WTC11 (cell line): Measurements from ENCODE around the gene TMEM198. TPM values are rescaled to one million over a fixed set of nuclear protein-coding genes. Genes with fewer than 3 reads are reported as not detected.

Experiments
- ATAC-seq: fragments of 200-7000 bp; cut with Tn5 transposase; 2 replicates; pipeline ENCODE4 v1.10.0; 2021; ENCODE audit warnings: mild to moderate bottlenecking, moderate library complexity
- CTCF ChIA-PET: fragments of 300-600 bp; sonication (Branson Sonifier 250); formaldehyde crosslinking; loops from one replicate; lab custom pipeline; 2021; ENCODE audit warnings: antibody characterized with exemption; lab: Charles Lee
- POLR2A ChIA-PET: fragments of 350-600 bp; sonication (Branson Sonifier 250); formaldehyde crosslinking; loops from one replicate; lab custom pipeline; 2021; ENCODE audit warnings: antibody characterized with exemption; lab: Charles Lee
- DNase-seq: peaks from one replicate; pipeline ENCODE4 v3.0.0; 2021; ENCODE audit warnings: low spot score
- H3K27ac Mint-ChIP-seq: 2 replicates; pipeline ENCODE4 v1.8.0; 2021; ENCODE audit warnings: mixed read lengths
- H3K27me3 Mint-ChIP-seq: 2 replicates; pipeline ENCODE4 v1.8.0; 2021; ENCODE audit warnings: low read depth, mild to moderate bottlenecking, moderate library complexity, mixed read lengths
- H3K36me3 Mint-ChIP-seq: 2 replicates; pipeline ENCODE4 v1.8.0; 2021; ENCODE audit warnings: mixed read lengths
- H3K4me1 Mint-ChIP-seq: 2 replicates; pipeline ENCODE4 v1.8.0; 2022; ENCODE audit warnings: mixed read lengths
- H3K4me3 Mint-ChIP-seq: 2 replicates; pipeline ENCODE4 v1.8.0; 2021; ENCODE audit warnings: mild to moderate bottlenecking, moderate library complexity, mixed read lengths
- H3K9me3 Mint-ChIP-seq: 2 replicates; pipeline ENCODE4 v1.8.0; 2021; ENCODE audit warnings: mixed read lengths
- CREB1 ChIP-seq: sonication (generic); formaldehyde crosslinking; IDR thresholded peaks from 2 replicates; pipeline ENCODE4 v1.8.0; 2023; ENCODE audit warnings: mild to moderate bottlenecking, missing genetic modification reagents
- FOXP1 ChIP-seq: sonication (generic); formaldehyde crosslinking; IDR thresholded peaks from 2 replicates; pipeline ENCODE4 v1.8.0; 2022; ENCODE audit warnings: missing genetic modification reagents, mild to moderate bottlenecking, moderate library complexity, borderline replicate concordance
- GABPB1 ChIP-seq: sonication (generic); formaldehyde crosslinking; IDR thresholded peaks from 2 replicates; pipeline ENCODE4 v1.8.1; 2023; ENCODE audit warnings: mild to moderate bottlenecking, missing genetic modification reagents
- JAZF1 ChIP-seq: fragments of 250-450 bp; sonication (Bioruptor Pico); IDR thresholded peaks from 2 replicates; pipeline ENCODE4 v1.9.0; 2021; ENCODE audit warnings: moderate library complexity, mild to moderate bottlenecking, inconsistent platforms
- NFATC4 ChIP-seq: fragments of 250-450 bp; sonication (Bioruptor Pico); IDR thresholded peaks from 2 replicates; pipeline ENCODE4 v1.9.0; 2021; ENCODE audit warnings: mild to moderate bottlenecking
- NFE2L1 ChIP-seq: sonication (generic); formaldehyde crosslinking; IDR thresholded peaks from 2 replicates; pipeline ENCODE4 v1.8.1; 2023; ENCODE audit warnings: missing genetic modification reagents
- NFYB ChIP-seq: sonication (generic); formaldehyde crosslinking; conservative IDR thresholded peaks from 2 replicates; pipeline ENCODE4 v1.8.0; 2022; ENCODE audit warnings: low read depth, missing genetic modification reagents
- OVOL2 ChIP-seq: fragments of 250-450 bp; sonication (Bioruptor Pico); IDR thresholded peaks from 2 replicates; pipeline ENCODE4 v1.9.0; 2021; ENCODE audit warnings: mild to moderate bottlenecking, borderline replicate concordance
- SOX15 ChIP-seq: fragments of 250-450 bp; sonication (Bioruptor Pico); IDR thresholded peaks from 2 replicates; pipeline ENCODE4 v1.9.0; 2021; ENCODE audit warnings: mild to moderate bottlenecking
- SP1 ChIP-seq: sonication (generic); formaldehyde crosslinking; conservative IDR thresholded peaks from 2 replicates; pipeline ENCODE4 v1.8.1; 2022; ENCODE audit warnings: missing genetic modification reagents
- TCF7 ChIP-seq: sonication (generic); formaldehyde crosslinking; IDR thresholded peaks from 2 replicates; pipeline ENCODE4 v1.8.0; 2022; ENCODE audit warnings: mild to moderate bottlenecking, low read depth, missing genetic modification reagents, moderate library complexity
- ZNF219 ChIP-seq: sonication (generic); formaldehyde crosslinking; IDR thresholded peaks from 2 replicates; pipeline ENCODE4 v1.8.0; 2023; ENCODE audit warnings: missing genetic modification reagents, mild to moderate bottlenecking, borderline replicate concordance
- total RNA-seq: library from RNA; stranded (reverse); gene quantifications from 3 replicates; pipeline ENCODE4 v1.2.3, GENCODE V29; 2021
- TF ChIP-seq, protein P1 (sequence below): sonication (generic); formaldehyde crosslinking; IDR thresholded peaks from 2 replicates; pipeline ENCODE4 v1.8.0; 2023; ENCODE audit warnings: missing genetic modification reagents, mild to moderate bottlenecking, borderline replicate concordance
- TF ChIP-seq, protein P2 (sequence below): sonication (generic); formaldehyde crosslinking; IDR thresholded peaks from 2 replicates; pipeline ENCODE4 v1.8.1; 2022; ENCODE audit warnings: mild to moderate bottlenecking, missing genetic modification reagents, moderate library complexity, borderline replicate concordance
- TF ChIP-seq, protein P3 (sequence below): sonication (generic); formaldehyde crosslinking; IDR thresholded peaks from 2 replicates; pipeline ENCODE4 v1.8.0; 2023; ENCODE audit warnings: mild to moderate bottlenecking, missing genetic modification reagents
- TF ChIP-seq, protein P4 (sequence below): sonication (generic); formaldehyde crosslinking; conservative IDR thresholded peaks from 2 replicates; pipeline ENCODE4 v1.8.1; 2023; ENCODE audit warnings: mild to moderate bottlenecking, low read depth, missing genetic modification reagents, moderate library complexity
- TF ChIP-seq, protein P5 (sequence below): fragments of 250-450 bp; sonication (Bioruptor Pico); IDR thresholded peaks from 2 replicates; pipeline ENCODE4 v1.8.0; 2021; ENCODE audit warnings: mild to moderate bottlenecking
- TF ChIP-seq, protein P6 (sequence below): fragments of 250-450 bp; sonication (Bioruptor Pico); IDR thresholded peaks from 2 replicates; pipeline ENCODE4 v1.9.0; 2021; ENCODE audit warnings: mild to moderate bottlenecking, borderline replicate concordance

TMEM198 gene
- total RNA-seq, 1 experiment from 2014 or later, result 7.1 TPM

DNA sequence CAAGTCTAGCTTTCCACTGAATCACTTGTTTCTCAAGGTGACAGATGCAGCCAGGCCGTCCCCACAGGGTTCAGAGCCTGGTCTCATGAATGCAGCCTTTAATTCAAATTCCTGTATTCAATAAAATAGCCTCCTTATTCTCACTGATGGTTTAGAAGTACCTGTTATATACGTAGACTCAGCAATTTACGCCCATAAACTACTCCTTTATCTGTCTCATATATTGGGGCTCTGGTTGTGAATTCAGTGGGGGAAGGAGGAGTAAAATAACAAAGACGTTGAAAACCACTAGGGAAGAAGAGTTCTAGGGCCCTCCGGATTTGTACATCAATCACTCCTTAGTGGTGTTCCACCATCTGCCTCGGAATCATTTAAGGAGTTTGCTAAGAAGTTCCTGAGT is 25.8 kb downstream of the TMEM198 start:
- TF ChIP-seq FOXP1 (CRISPR knock-in tag), result no peak
- no peak for TF ChIP-seq OVOL2 (CRISPR knock-in tag)
- no peak for TF ChIP-seq NFYB (CRISPR knock-in tag)
- no peak for TF ChIP-seq CREB1 (CRISPR knock-in tag)
- no peak for TF ChIP-seq ZNF219 (CRISPR knock-in tag)
- TF ChIP-seq GABPB1, result no peak
- TF ChIP-seq NFE2L1 (CRISPR knock-in tag), result no peak
- TF ChIP-seq TCF7 (CRISPR knock-in tag), result no peak
- TF ChIP-seq SP1 (CRISPR knock-in tag), result no peak
- no peak for TF ChIP-seq SOX15 (CRISPR knock-in tag)
- no peak for TF ChIP-seq JAZF1 (CRISPR knock-in tag)
- TF ChIP-seq NFATC4 (CRISPR knock-in tag), result no peak
- TF ChIP-seq, protein P1, sequence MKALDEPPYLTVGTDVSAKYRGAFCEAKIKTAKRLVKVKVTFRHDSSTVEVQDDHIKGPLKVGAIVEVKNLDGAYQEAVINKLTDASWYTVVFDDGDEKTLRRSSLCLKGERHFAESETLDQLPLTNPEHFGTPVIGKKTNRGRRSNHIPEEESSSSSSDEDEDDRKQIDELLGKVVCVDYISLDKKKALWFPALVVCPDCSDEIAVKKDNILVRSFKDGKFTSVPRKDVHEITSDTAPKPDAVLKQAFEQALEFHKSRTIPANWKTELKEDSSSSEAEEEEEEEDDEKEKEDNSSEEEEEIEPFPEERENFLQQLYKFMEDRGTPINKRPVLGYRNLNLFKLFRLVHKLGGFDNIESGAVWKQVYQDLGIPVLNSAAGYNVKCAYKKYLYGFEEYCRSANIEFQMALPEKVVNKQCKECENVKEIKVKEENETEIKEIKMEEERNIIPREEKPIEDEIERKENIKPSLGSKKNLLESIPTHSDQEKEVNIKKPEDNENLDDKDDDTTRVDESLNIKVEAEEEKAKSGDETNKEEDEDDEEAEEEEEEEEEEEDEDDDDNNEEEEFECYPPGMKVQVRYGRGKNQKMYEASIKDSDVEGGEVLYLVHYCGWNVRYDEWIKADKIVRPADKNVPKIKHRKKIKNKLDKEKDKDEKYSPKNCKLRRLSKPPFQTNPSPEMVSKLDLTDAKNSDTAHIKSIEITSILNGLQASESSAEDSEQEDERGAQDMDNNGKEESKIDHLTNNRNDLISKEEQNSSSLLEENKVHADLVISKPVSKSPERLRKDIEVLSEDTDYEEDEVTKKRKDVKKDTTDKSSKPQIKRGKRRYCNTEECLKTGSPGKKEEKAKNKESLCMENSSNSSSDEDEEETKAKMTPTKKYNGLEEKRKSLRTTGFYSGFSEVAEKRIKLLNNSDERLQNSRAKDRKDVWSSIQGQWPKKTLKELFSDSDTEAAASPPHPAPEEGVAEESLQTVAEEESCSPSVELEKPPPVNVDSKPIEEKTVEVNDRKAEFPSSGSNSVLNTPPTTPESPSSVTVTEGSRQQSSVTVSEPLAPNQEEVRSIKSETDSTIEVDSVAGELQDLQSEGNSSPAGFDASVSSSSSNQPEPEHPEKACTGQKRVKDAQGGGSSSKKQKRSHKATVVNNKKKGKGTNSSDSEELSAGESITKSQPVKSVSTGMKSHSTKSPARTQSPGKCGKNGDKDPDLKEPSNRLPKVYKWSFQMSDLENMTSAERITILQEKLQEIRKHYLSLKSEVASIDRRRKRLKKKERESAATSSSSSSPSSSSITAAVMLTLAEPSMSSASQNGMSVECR (CRISPR knock-in tag), result no peak
- TF ChIP-seq, protein P2, sequence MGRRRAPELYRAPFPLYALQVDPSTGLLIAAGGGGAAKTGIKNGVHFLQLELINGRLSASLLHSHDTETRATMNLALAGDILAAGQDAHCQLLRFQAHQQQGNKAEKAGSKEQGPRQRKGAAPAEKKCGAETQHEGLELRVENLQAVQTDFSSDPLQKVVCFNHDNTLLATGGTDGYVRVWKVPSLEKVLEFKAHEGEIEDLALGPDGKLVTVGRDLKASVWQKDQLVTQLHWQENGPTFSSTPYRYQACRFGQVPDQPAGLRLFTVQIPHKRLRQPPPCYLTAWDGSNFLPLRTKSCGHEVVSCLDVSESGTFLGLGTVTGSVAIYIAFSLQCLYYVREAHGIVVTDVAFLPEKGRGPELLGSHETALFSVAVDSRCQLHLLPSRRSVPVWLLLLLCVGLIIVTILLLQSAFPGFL, result no peak
- TF ChIP-seq, protein P3, sequence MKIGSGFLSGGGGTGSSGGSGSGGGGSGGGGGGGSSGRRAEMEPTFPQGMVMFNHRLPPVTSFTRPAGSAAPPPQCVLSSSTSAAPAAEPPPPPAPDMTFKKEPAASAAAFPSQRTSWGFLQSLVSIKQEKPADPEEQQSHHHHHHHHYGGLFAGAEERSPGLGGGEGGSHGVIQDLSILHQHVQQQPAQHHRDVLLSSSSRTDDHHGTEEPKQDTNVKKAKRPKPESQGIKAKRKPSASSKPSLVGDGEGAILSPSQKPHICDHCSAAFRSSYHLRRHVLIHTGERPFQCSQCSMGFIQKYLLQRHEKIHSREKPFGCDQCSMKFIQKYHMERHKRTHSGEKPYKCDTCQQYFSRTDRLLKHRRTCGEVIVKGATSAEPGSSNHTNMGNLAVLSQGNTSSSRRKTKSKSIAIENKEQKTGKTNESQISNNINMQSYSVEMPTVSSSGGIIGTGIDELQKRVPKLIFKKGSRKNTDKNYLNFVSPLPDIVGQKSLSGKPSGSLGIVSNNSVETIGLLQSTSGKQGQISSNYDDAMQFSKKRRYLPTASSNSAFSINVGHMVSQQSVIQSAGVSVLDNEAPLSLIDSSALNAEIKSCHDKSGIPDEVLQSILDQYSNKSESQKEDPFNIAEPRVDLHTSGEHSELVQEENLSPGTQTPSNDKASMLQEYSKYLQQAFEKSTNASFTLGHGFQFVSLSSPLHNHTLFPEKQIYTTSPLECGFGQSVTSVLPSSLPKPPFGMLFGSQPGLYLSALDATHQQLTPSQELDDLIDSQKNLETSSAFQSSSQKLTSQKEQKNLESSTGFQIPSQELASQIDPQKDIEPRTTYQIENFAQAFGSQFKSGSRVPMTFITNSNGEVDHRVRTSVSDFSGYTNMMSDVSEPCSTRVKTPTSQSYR, result no peak
- TF ChIP-seq, protein P4, sequence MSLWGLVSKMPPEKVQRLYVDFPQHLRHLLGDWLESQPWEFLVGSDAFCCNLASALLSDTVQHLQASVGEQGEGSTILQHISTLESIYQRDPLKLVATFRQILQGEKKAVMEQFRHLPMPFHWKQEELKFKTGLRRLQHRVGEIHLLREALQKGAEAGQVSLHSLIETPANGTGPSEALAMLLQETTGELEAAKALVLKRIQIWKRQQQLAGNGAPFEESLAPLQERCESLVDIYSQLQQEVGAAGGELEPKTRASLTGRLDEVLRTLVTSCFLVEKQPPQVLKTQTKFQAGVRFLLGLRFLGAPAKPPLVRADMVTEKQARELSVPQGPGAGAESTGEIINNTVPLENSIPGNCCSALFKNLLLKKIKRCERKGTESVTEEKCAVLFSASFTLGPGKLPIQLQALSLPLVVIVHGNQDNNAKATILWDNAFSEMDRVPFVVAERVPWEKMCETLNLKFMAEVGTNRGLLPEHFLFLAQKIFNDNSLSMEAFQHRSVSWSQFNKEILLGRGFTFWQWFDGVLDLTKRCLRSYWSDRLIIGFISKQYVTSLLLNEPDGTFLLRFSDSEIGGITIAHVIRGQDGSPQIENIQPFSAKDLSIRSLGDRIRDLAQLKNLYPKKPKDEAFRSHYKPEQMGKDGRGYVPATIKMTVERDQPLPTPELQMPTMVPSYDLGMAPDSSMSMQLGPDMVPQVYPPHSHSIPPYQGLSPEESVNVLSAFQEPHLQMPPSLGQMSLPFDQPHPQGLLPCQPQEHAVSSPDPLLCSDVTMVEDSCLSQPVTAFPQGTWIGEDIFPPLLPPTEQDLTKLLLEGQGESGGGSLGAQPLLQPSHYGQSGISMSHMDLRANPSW (CRISPR knock-in tag), result no peak
- TF ChIP-seq, protein P5, sequence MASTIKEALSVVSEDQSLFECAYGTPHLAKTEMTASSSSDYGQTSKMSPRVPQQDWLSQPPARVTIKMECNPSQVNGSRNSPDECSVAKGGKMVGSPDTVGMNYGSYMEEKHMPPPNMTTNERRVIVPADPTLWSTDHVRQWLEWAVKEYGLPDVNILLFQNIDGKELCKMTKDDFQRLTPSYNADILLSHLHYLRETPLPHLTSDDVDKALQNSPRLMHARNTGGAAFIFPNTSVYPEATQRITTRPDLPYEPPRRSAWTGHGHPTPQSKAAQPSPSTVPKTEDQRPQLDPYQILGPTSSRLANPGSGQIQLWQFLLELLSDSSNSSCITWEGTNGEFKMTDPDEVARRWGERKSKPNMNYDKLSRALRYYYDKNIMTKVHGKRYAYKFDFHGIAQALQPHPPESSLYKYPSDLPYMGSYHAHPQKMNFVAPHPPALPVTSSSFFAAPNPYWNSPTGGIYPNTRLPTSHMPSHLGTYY (CRISPR knock-in tag), result no peak
- TF ChIP-seq, protein P6, sequence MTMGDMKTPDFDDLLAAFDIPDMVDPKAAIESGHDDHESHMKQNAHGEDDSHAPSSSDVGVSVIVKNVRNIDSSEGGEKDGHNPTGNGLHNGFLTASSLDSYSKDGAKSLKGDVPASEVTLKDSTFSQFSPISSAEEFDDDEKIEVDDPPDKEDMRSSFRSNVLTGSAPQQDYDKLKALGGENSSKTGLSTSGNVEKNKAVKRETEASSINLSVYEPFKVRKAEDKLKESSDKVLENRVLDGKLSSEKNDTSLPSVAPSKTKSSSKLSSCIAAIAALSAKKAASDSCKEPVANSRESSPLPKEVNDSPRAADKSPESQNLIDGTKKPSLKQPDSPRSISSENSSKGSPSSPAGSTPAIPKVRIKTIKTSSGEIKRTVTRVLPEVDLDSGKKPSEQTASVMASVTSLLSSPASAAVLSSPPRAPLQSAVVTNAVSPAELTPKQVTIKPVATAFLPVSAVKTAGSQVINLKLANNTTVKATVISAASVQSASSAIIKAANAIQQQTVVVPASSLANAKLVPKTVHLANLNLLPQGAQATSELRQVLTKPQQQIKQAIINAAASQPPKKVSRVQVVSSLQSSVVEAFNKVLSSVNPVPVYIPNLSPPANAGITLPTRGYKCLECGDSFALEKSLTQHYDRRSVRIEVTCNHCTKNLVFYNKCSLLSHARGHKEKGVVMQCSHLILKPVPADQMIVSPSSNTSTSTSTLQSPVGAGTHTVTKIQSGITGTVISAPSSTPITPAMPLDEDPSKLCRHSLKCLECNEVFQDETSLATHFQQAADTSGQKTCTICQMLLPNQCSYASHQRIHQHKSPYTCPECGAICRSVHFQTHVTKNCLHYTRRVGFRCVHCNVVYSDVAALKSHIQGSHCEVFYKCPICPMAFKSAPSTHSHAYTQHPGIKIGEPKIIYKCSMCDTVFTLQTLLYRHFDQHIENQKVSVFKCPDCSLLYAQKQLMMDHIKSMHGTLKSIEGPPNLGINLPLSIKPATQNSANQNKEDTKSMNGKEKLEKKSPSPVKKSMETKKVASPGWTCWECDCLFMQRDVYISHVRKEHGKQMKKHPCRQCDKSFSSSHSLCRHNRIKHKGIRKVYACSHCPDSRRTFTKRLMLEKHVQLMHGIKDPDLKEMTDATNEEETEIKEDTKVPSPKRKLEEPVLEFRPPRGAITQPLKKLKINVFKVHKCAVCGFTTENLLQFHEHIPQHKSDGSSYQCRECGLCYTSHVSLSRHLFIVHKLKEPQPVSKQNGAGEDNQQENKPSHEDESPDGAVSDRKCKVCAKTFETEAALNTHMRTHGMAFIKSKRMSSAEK (CRISPR knock-in tag), result no peak
- ATAC-seq (no peak), DNase-seq (no peak)
- ChIA-PET POLR2A (interaction anchor here (0.7 to 1.0 kb wide), 2 partner anchors 28 to 57 kb away, joined by 3 read pairs; partner anchors contain the start of gene STK11IP), CTCF (interaction anchor here (1.6 kb wide), 1 partner anchor 9 kb away, joined by 5 read pairs; no protein-coding TSS in a partner anchor)
- peak overlapping the region; percentile 34; the same call in 1 of the 2 replicates for H3K27ac Mint-ChIP-seq
- peaks cover 15% of the 10 kb centered on the region for H3K27me3 Mint-ChIP-seq
- H3K4me1 Mint-ChIP-seq, result peaks cover 64% of the 10 kb centered on the region
- H3K9me3 Mint-ChIP-seq, result no peaks in the 10 kb centered on the region
- peak overlapping the region; percentile 73 for H3K4me3 Mint-ChIP-seq
- H3K36me3 Mint-ChIP-seq, result peaks cover 38% of the 10 kb centered on the region
